IMR-90 (cell line): ENCODE measurements around the gene NRP2. TPM values are rescaled to one million over a fixed set of nuclear protein-coding genes. Genes with fewer than 3 reads are reported as not detected.

Experiments
- ATAC-seq: fragments of 200-7000 bp; cut with Tn5 transposase; 2 replicates; pipeline ENCODE4 v1.9.1; 2020; ENCODE audit warnings: low read depth, mild to moderate bottlenecking, moderate library complexity
- BruUV-seq: library from RNA; stranded (reverse); fragments of 400-500 nt; replicated peaks from 2 replicates; lab custom pipeline; 2021; lab: Mats Ljungman, UMichigan
- CTCF ChIA-PET: fragments of 300-600 bp; formaldehyde crosslinking; extraction: SDS; loops from one replicate; lab custom pipeline; 2021; ENCODE audit warnings: antibody characterized with exemption; lab: Yijun Ruan, JAX
- POLR2A ChIA-PET: fragments of 300-600 bp; sonication (Branson Sonifier 250); formaldehyde crosslinking; loops from one replicate; lab custom pipeline; 2022; ENCODE audit warnings: antibody characterized with exemption; ENCODE audit not compliant: unreplicated experiment; lab: Charles Lee
- DNase-seq: peaks from one replicate; pipeline ENCODE4 v3.0.0; 2013
- H2AFZ ChIP-seq: replicated peaks from 2 replicates; pipeline ENCODE3; 2013; ENCODE audit warnings: low read length, mild to moderate bottlenecking; ENCODE audit not compliant: poor library complexity
- H2AK5ac ChIP-seq: 2 replicates; pipeline ENCODE4 v1.6.1; 2013; ENCODE audit warnings: low read depth, low read length, inconsistent platforms
- H2AK9ac ChIP-seq: replicated peaks from 2 replicates; pipeline ENCODE3; 2013; ENCODE audit warnings: mild to moderate bottlenecking, low read depth, low read length, moderate library complexity; ENCODE audit not compliant: poor library complexity
- H2BK120ac ChIP-seq: 2 replicates; pipeline ENCODE4 v1.6.1; 2013; ENCODE audit warnings: low read depth, low read length, inconsistent platforms
- H2BK15ac ChIP-seq: 3 replicates; pipeline ENCODE4 v1.6.1; 2013; ENCODE audit warnings: low read depth, low read length, inconsistent platforms
- H2BK20ac ChIP-seq: 2 replicates; pipeline ENCODE4 v1.6.1; 2013; ENCODE audit warnings: low read depth, mild to moderate bottlenecking, inconsistent platforms, low read length, moderate library complexity
- H2BK5ac ChIP-seq: 2 replicates; pipeline ENCODE4 v1.6.1; 2013; ENCODE audit warnings: mild to moderate bottlenecking, low read depth, low read length, inconsistent platforms; ENCODE audit not compliant: poor library complexity, severe bottlenecking
- H3K14ac ChIP-seq: replicated peaks from 2 replicates; pipeline ENCODE4 v1.6.1; 2013; ENCODE audit warnings: low read depth, low read length, inconsistent platforms
- H3K18ac ChIP-seq: 2 replicates; pipeline ENCODE4 v1.6.1; 2013; ENCODE audit warnings: low read depth, low read length, control low read depth
- H3K23ac ChIP-seq: 2 replicates; pipeline ENCODE4 v1.6.1; 2013; ENCODE audit warnings: low read depth, low read length, inconsistent platforms
- H3K27ac ChIP-seq: 2 replicates; pipeline ENCODE4 v1.5.1; 2013; ENCODE audit warnings: mild to moderate bottlenecking, control low read depth, low read length; ENCODE audit not compliant: insufficient read depth
- H3K27me3 ChIP-seq: 2 replicates; pipeline ENCODE4 v1.6.1; 2013; ENCODE audit warnings: low read length; ENCODE audit not compliant: control insufficient read depth, insufficient read depth
- H3K36me3 ChIP-seq: 2 replicates; pipeline ENCODE4 v1.6.1; 2013; ENCODE audit warnings: low read length, mixed read lengths; ENCODE audit not compliant: control insufficient read depth, insufficient read depth
- H3K4ac ChIP-seq: 2 replicates; pipeline ENCODE4 v1.6.1; 2013; ENCODE audit warnings: low read depth, low read length, inconsistent platforms
- H3K4me1 ChIP-seq: 2 replicates; pipeline ENCODE4 v1.6.1; 2013; ENCODE audit warnings: low read length, mixed read lengths; ENCODE audit not compliant: control insufficient read depth, insufficient read depth
- H3K4me2 ChIP-seq: 2 replicates; pipeline ENCODE4 v1.6.1; 2013; ENCODE audit warnings: low read depth, mild to moderate bottlenecking, control low read depth, low read length, moderate library complexity
- H3K4me3 ChIP-seq: 2 replicates; pipeline ENCODE4 v1.5.1; 2013; ENCODE audit warnings: low read depth, mild to moderate bottlenecking, control low read depth, low read length, moderate library complexity; ENCODE audit not compliant: insufficient read depth
- H3K56ac ChIP-seq: 2 replicates; pipeline ENCODE4 v1.6.1; 2013; ENCODE audit warnings: low read length, inconsistent platforms; ENCODE audit not compliant: insufficient read depth; ENCODE audit errors: extremely low read depth
- H3K79me1 ChIP-seq, 2 experiments: 2 replicates each; pipeline ENCODE4 v1.6.1; 2013; ENCODE audit warnings: low read length in 2 of 2, inconsistent platforms in 1 of 2, low read depth in 1 of 2
- H3K9ac ChIP-seq: 2 replicates; pipeline ENCODE4 v1.6.1; 2013; ENCODE audit warnings: low read depth, low read length, control low read depth
- H3K9me1 ChIP-seq: 2 replicates; pipeline ENCODE4 v1.6.1; 2013; ENCODE audit warnings: low read length, inconsistent platforms; ENCODE audit not compliant: insufficient read depth
- H3K9me3 ChIP-seq: 2 replicates; pipeline ENCODE4 v1.6.1; 2013; ENCODE audit warnings: low read length; ENCODE audit not compliant: control insufficient read depth, insufficient read depth
- H4K20me1 ChIP-seq: 2 replicates; pipeline ENCODE4 v1.6.1; 2013; ENCODE audit warnings: low read length, inconsistent platforms; ENCODE audit not compliant: insufficient read depth
- H4K5ac ChIP-seq: 2 replicates; pipeline ENCODE4 v1.6.1; 2013; ENCODE audit warnings: mild to moderate bottlenecking, low read depth, low read length, control low read depth
- H4K8ac ChIP-seq, 2 experiments: 2 replicates each; pipeline ENCODE4 v1.6.1; 2013; ENCODE audit warnings: low read depth in 2 of 2, low read length in 2 of 2, control low read depth in 1 of 2, inconsistent platforms in 1 of 2
- H4K91ac ChIP-seq: 2 replicates; pipeline ENCODE4 v1.6.1; 2013; ENCODE audit warnings: low read depth, low read length, inconsistent platforms; ENCODE audit not compliant: insufficient read depth
- BHLHE40 ChIP-seq: fragments of 150-350 bp; IDR thresholded peaks from 2 replicates; pipeline ENCODE4 v1.6.1; 2016; ENCODE audit warnings: mild to moderate bottlenecking, low read depth, low read length
- CEBPB ChIP-seq: IDR thresholded peaks from 2 replicates; pipeline ENCODE4 v1.6.1; 2012; ENCODE audit warnings: low read depth, low read length, improper control_type of control experiment
- CHD1 ChIP-seq: IDR thresholded peaks from 2 replicates; pipeline ENCODE4 v1.6.1; 2012; ENCODE audit warnings: low read depth, low read length, improper control_type of control experiment
- FOS ChIP-seq: fragments of 150-350 bp; IDR thresholded peaks from 2 replicates; pipeline ENCODE4 v1.6.1; 2016; ENCODE audit warnings: low read depth, low read length
- MAFK ChIP-seq: IDR thresholded peaks from 2 replicates; pipeline ENCODE4 v1.6.1; 2012; ENCODE audit warnings: low read depth, low read length, improper control_type of control experiment
- MAZ ChIP-seq: IDR thresholded peaks from 2 replicates; pipeline ENCODE4 v1.6.1; 2012; ENCODE audit warnings: low read depth, mild to moderate bottlenecking, low read length, improper control_type of control experiment, moderate library complexity, borderline replicate concordance
- MXI1 ChIP-seq: IDR thresholded peaks from 2 replicates; pipeline ENCODE4 v1.6.1; 2012; ENCODE audit warnings: low read depth, mild to moderate bottlenecking, low read length, moderate library complexity, borderline replicate concordance
- NFE2L2 ChIP-seq: fragments of 150-350 bp; IDR thresholded peaks from 2 replicates; pipeline ENCODE4 v1.6.1; 2016; ENCODE audit warnings: low read depth, mild to moderate bottlenecking, low read length
- POLR2A ChIP-seq: IDR thresholded peaks from 2 replicates; pipeline ENCODE4 v1.6.1; 2012; ENCODE audit warnings: mild to moderate bottlenecking, low read depth, low read length
- RCOR1 ChIP-seq: IDR thresholded peaks from 2 replicates; pipeline ENCODE4 v1.6.1; 2012; ENCODE audit warnings: mild to moderate bottlenecking, low read length, improper control_type of control experiment; ENCODE audit not compliant: insufficient replicate concordance
- RFX5 ChIP-seq: IDR thresholded peaks from 2 replicates; pipeline ENCODE4 v1.8.0; 2012; ENCODE audit warnings: low read depth, mild to moderate bottlenecking, low read length, moderate library complexity
- SMC3 ChIP-seq: fragments of 150-350 bp; IDR thresholded peaks from 2 replicates; pipeline ENCODE4 v1.6.1; 2016; ENCODE audit warnings: low read depth, mild to moderate bottlenecking, antibody characterized with exemption, low read length, moderate library complexity
- WGBS, 2 experiments: methylation state at CpG; one replicate each; pipeline versions ENCODE4 v1.1.5 to v1.1.7; 2013; ENCODE audit warnings: missing lambda C conversion rate in 2 of 2; ENCODE audit not compliant: insufficient read length in 1 of 2; ENCODE audit errors: extremely low coverage in 2 of 2; 5-methylcytosine and 5-hydroxymethylcytosine counted together
- dilution Hi-C: fragments of 300-500 bp; cut with HindIII; formaldehyde crosslinking; loops from one replicate; pipeline ENCODE4 v1.14.3; 2018; ENCODE audit warnings: low sequenced_read_pairs; ENCODE audit not compliant: unreplicated experiment
- in situ Hi-C: fragments of 300-500 bp; cut with MboI; formaldehyde crosslinking; loops from 3 replicates; pipeline ENCODE4 v1.14.3; 2019; ENCODE audit warnings: low sequenced_read_pairs, inconsistent platforms, mixed read lengths
- intact Hi-C: fragments of 100-400 bp; cut with micrococcal nuclease; formaldehyde crosslinking; loops from 2 replicates; pipeline ENCODE4 v1.10.0; 2022
- polyA plus RNA-seq, 3 experiments: library from polyadenylated mRNA; depleted of rRNA; stranded (reverse); fragments of >200 nt; gene quantifications; 2 replicates each; pipeline ENCODE4 v1.2.3, GENCODE V29; 2012; ENCODE audit warnings: low replicate concordance in 1 of 3
- total RNA-seq: library from RNA; depleted of rRNA; stranded (reverse); fragments of >200 nt; gene quantifications from 2 replicates; pipeline ENCODE4 v1.2.3, GENCODE V29; 2012
- TF ChIP-seq, protein P1 (sequence below): fragments of 150-350 bp; IDR thresholded peaks from 2 replicates; pipeline ENCODE4 v1.6.1; 2016; ENCODE audit warnings: low read depth, mild to moderate bottlenecking, low read length, moderate library complexity, borderline replicate concordance
- TF ChIP-seq, protein P2 (sequence below): fragments of 150-350 bp; IDR thresholded peaks from 2 replicates; pipeline ENCODE4 v1.6.1; 2017; ENCODE audit warnings: mild to moderate bottlenecking, antibody characterized with exemption, low read length, low read depth
- TF ChIP-seq, protein P3 (sequence below): conservative IDR thresholded peaks from 2 replicates; pipeline ENCODE4 v1.5.1; 2012; ENCODE audit warnings: mild to moderate bottlenecking, low read depth, low read length, improper control_type of control experiment

NRP2 gene
- total and polyA plus RNA-seq, 2 of the 4 experiments (the other 2 are of a cell fraction): 46.4 to 51.3 TPM

DNA sequence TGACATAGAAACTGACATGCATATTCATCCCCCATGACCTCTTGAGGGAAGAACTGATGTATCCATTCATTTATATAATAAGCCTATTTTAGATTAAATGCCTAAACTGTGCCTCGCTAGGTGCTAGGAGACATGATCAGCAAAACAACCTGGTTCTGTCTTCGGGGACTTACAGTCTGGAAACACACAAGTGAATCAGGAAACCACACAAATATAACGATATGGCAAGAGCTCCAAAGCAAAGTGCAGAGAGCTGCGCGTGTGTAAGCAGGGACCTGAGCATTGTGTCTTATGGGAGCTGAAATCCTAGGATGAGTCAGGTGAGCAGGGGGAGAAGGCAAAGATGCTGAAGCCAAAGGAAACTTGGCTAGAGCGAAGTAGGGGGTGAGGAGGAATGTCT, 120.6 kb downstream of the NRP2 start:
- no peaks in the 10 kb centered on the region for H3K79me1 ChIP-seq

More for the DNA sequence above, 120.6 kb downstream of the NRP2 start:
- 100% methylated on average over 2 of the region's 6 CpGs; no CpG with 5 or more reads in 1 of the 2 experiments for WGBS, 2 experiments
- Histone ChIP-seq H2AK5ac (peak overlapping the region; percentile 20), H2BK15ac (0 out of 3 replicates have a peak overlapping the region, but pooled peaks have one; percentile 36), H3K27me3 (peaks cover 16% of the 10 kb centered on the region), H3K23ac (no peak overlapping the region), H3K27ac (no peak overlapping the region), H4K91ac (no peak overlapping the region), H4K5ac (no peak overlapping the region), H2BK5ac (no peak overlapping the region), H2BK20ac (no peak overlapping the region), H2AFZ (no peak overlapping the region), H3K4me3 (no peak overlapping the region), H3K18ac (no peak overlapping the region; the same call in 1 of the 2 replicates), H3K9me3 (peaks cover 12% of the 10 kb centered on the region), H4K20me1 (no peaks in the 10 kb centered on the region), H2AK9ac (no peak overlapping the region), H3K9ac (no peak overlapping the region), H3K56ac (no peak overlapping the region), H3K36me3 (no peaks in the 10 kb centered on the region), H3K14ac (no peak overlapping the region), H3K4ac (no peak overlapping the region), H3K4me2 (no peak overlapping the region), H4K8ac (no peak overlapping the region), H3K4me1 (peaks cover 26% of the 10 kb centered on the region), H2BK120ac (no peak overlapping the region), H3K9me1 (peaks cover 14% of the 10 kb centered on the region)
- ATAC-seq (no peak), DNase-seq (no peak)
- ChIA-PET POLR2A (no interaction called here), CTCF (no interaction called here)
- dilution Hi-C loops: no loop called here
- in situ Hi-C loops: no loop called here
- TF ChIP-seq MAZ (no peak), MXI1 (no peak), RCOR1 (no peak), CHD1 (no peak), RFX5 (no peak), NFE2L2 (no peak), POLR2A (no peak), CEBPB (no peak), MAFK (no peak), FOS (no peak), BHLHE40 (no peak), SMC3 (no peak)
- TF ChIP-seq, protein P1, sequence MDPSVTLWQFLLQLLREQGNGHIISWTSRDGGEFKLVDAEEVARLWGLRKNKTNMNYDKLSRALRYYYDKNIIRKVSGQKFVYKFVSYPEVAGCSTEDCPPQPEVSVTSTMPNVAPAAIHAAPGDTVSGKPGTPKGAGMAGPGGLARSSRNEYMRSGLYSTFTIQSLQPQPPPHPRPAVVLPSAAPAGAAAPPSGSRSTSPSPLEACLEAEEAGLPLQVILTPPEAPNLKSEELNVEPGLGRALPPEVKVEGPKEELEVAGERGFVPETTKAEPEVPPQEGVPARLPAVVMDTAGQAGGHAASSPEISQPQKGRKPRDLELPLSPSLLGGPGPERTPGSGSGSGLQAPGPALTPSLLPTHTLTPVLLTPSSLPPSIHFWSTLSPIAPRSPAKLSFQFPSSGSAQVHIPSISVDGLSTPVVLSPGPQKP: no peak
- TF ChIP-seq, protein P2, sequence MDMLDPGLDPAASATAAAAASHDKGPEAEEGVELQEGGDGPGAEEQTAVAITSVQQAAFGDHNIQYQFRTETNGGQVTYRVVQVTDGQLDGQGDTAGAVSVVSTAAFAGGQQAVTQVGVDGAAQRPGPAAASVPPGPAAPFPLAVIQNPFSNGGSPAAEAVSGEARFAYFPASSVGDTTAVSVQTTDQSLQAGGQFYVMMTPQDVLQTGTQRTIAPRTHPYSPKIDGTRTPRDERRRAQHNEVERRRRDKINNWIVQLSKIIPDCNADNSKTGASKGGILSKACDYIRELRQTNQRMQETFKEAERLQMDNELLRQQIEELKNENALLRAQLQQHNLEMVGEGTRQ: no peak
- TF ChIP-seq, protein P3, sequence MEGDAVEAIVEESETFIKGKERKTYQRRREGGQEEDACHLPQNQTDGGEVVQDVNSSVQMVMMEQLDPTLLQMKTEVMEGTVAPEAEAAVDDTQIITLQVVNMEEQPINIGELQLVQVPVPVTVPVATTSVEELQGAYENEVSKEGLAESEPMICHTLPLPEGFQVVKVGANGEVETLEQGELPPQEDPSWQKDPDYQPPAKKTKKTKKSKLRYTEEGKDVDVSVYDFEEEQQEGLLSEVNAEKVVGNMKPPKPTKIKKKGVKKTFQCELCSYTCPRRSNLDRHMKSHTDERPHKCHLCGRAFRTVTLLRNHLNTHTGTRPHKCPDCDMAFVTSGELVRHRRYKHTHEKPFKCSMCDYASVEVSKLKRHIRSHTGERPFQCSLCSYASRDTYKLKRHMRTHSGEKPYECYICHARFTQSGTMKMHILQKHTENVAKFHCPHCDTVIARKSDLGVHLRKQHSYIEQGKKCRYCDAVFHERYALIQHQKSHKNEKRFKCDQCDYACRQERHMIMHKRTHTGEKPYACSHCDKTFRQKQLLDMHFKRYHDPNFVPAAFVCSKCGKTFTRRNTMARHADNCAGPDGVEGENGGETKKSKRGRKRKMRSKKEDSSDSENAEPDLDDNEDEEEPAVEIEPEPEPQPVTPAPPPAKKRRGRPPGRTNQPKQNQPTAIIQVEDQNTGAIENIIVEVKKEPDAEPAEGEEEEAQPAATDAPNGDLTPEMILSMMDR: no peak
- intact Hi-C loops: no loop called here
- no TSS peak for BruUV-seq
